ENCODE results near the gene RNH1. TPM values are rescaled to one million over a fixed set of nuclear protein-coding genes. Genes with fewer than 3 reads are reported as not detected.

Gene RNH1
- 163 and 204 TPM in 2 replicates for total RNA-seq

DNA sequence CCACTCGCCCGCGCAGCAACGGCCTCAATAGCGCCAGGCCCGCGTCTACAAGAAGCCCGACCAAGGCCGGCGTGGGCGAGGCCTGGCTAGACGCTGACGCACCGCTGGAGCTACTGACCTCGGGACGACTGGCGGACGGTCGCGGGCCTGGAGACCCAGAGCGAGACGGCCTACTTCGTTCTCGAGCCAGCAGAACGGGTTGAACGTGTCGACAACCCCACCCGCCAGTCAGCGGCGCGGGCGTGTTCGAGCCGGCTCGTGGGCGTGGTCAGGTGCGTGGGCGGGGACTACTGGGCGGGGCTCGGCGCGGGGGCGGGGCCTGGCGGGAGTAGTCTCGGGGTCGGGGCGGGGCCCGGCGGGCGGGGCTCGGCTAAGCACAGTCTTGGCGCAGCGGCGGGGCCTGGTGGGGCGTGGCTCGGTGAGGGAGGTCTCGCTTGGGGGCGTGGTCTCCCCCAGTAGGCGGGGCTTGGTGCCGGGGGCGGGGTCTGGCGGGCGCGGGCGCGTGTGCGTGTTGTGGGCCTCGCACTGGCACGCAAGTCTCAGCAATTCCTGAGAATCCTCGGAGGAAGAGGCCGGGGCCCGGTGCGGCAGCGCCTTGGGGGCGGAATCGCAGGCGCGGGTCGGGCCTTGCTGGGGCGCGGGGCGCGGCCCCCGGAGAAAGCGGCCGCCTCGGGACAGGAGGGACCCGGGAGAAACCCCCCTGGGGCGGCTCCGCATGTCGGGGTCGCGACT is at the start of gene RNH1:
RNH1 (minus strand) TSS at position 248 of the 732 bp plus-strand sequence. CDS start 5,080 bp downstream, outside the sequence.
- peak within 1 kb of the TSS; percentile 82 for H3K4me3 ChIP-seq (ENCODE audit: low read depth, low read length)
- no peak for DNase-seq (ENCODE audit: low read depth)
- TF ChIP-seq, protein P1, sequence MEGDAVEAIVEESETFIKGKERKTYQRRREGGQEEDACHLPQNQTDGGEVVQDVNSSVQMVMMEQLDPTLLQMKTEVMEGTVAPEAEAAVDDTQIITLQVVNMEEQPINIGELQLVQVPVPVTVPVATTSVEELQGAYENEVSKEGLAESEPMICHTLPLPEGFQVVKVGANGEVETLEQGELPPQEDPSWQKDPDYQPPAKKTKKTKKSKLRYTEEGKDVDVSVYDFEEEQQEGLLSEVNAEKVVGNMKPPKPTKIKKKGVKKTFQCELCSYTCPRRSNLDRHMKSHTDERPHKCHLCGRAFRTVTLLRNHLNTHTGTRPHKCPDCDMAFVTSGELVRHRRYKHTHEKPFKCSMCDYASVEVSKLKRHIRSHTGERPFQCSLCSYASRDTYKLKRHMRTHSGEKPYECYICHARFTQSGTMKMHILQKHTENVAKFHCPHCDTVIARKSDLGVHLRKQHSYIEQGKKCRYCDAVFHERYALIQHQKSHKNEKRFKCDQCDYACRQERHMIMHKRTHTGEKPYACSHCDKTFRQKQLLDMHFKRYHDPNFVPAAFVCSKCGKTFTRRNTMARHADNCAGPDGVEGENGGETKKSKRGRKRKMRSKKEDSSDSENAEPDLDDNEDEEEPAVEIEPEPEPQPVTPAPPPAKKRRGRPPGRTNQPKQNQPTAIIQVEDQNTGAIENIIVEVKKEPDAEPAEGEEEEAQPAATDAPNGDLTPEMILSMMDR (conservative IDR thresholded peaks at IDR 0.05; ENCODE audit: low read depth, low read length): no peak

- peak overlapping the region; percentile 68 for H3K4me3 ChIP-seq (ENCODE audit: low read depth, low read length)
- TF ChIP-seq, protein P1 (conservative IDR thresholded peaks at IDR 0.05; ENCODE audit: low read depth, low read length): no peak
Measured at GRCh38 chr11:555780-556661, 49.0 kb upstream of the RNH1 start.

GRCh38 chr11:555227-555779 is 48.3 kb upstream of the RNH1 start:
- H3K4me3 ChIP-seq (ENCODE audit: low read depth, low read length): peak overlapping the region; percentile 68
- TF ChIP-seq, protein P1 (conservative IDR thresholded peaks at IDR 0.05; ENCODE audit: low read depth, low read length): no peak
- no peak for DNase-seq (ENCODE audit: low read depth)

More at GRCh38 chr11:555780-556661, 49.0 kb upstream of the RNH1 start:
- DNase-seq (ENCODE audit: low read depth): no peak

- TF ChIP-seq, protein P1 (conservative IDR thresholded peaks at IDR 0.05; ENCODE audit: low read depth, low read length): peak; percentile 54
- DNase-seq (ENCODE audit: low read depth): no peak
- H3K4me3 ChIP-seq (ENCODE audit: low read depth, low read length): peak overlapping the region; percentile 68
Measured at GRCh38 chr11:554428-555226, 47.6 kb upstream of the RNH1 start.

- DNase-seq (ENCODE audit: low read depth): no peak
- TF ChIP-seq, protein P1 (conservative IDR thresholded peaks at IDR 0.05; ENCODE audit: low read depth, low read length): no peak
- H3K4me3 ChIP-seq (ENCODE audit: low read depth, low read length): no peak overlapping the region
Measured at GRCh38 chr11:553988-554340, 46.9 kb upstream of the RNH1 start.

Measured in epithelial cell of proximal tubule (primary cell).